HG03060 (cell line): ENCODE results near the gene KLHL4.
"Not testable (repeated sequence)": the region's sequence is repeated elsewhere in the genome, so short reads cannot be mapped to it uniquely, and the experiment has no call there.

ENCODE experiments used
- ATAC-seq: cut with Tn5 transposase; IDR thresholded peaks from one replicate; pipeline ENCODE4 v1.9.1; 2021; ENCODE audit warnings: low read depth, moderate number of reproducible peaks; ENCODE audit not compliant: unreplicated experiment

Gene KLHL4

GRCh38 chrX:87517571-87518141 lies at the start of gene KLHL4:
Gene KLHL4 (plus strand): TSS chrX:87517802. CDS start chrX:87517894, 92 bp downstream.
- no peak for ATAC-seq

GRCh38 chrX:87468941-87469340 lies 48.7 kb upstream of the KLHL4 start:
- no peak for ATAC-seq

GRCh38 chrX:87475793-87476192 lies 41.8 kb upstream of the KLHL4 start:
- no peak for ATAC-seq

- not testable (repeated sequence) for ATAC-seq
These were observed 38.9 kb upstream of the KLHL4 start for GRCh38 chrX:87478703-87479102.

- no peak for ATAC-seq
These were observed 28.5 kb upstream of the KLHL4 start for GRCh38 chrX:87489071-87489470.

- ATAC-seq = no peak
These were observed 1.8 kb upstream of the KLHL4 start for GRCh38 chrX:87515836-87516235.

- no peak for ATAC-seq
These were observed 883 bp upstream of the KLHL4 start for GRCh38 chrX:87516717-87517121.

- ATAC-seq = no peak
These were observed 902 bp downstream of the KLHL4 start for GRCh38 chrX:87518504-87518903.

- no peak for ATAC-seq
These were observed 8.2 kb downstream of the KLHL4 start for GRCh38 chrX:87525771-87526229.

- ATAC-seq = no peak
These were observed 8.7 kb downstream of the KLHL4 start for GRCh38 chrX:87526281-87526680.

GRCh38 chrX:87528487-87528886 lies 10.9 kb downstream of the KLHL4 start:
- no peak for ATAC-seq

- no peak for ATAC-seq
These were observed 54.4 kb downstream of the KLHL4 start for GRCh38 chrX:87571964-87572363.

- no peak for ATAC-seq
These were observed 55.3 kb downstream of the KLHL4 start for GRCh38 chrX:87572901-87573300.

- ATAC-seq = no peak
These were observed 61.4 kb downstream of the KLHL4 start for GRCh38 chrX:87578978-87579377.

- no peak for ATAC-seq
These were observed 63.3 kb downstream of the KLHL4 start for GRCh38 chrX:87580862-87581261.

GRCh38 chrX:87582453-87582852 lies 64.9 kb downstream of the KLHL4 start:
- ATAC-seq = no peak

- ATAC-seq = no peak
These were observed 66.1 kb downstream of the KLHL4 start for GRCh38 chrX:87583679-87584078.

- ATAC-seq = no peak
These were observed 98.8 kb downstream of the KLHL4 start for GRCh38 chrX:87616371-87616770.

GRCh38 chrX:87621697-87622096 lies 104.1 kb downstream of the KLHL4 start:
- ATAC-seq = no peak

- no peak for ATAC-seq
These were observed 109.4 kb downstream of the KLHL4 start for GRCh38 chrX:87626996-87627395.

- no peak for ATAC-seq
These were observed 116.8 kb downstream of the KLHL4 start for GRCh38 chrX:87634361-87634760.

- no peak for ATAC-seq
These were observed 118.9 kb downstream of the KLHL4 start for GRCh38 chrX:87636533-87636932.

- ATAC-seq = not testable (repeated sequence)
These were observed 123.8 kb downstream of the KLHL4 start for GRCh38 chrX:87641439-87641838.
